ACC112 (cell line): ENCODE measurements around the gene RBPJL.
"Not testable (repeated sequence)": the region's sequence is repeated elsewhere in the genome, so short reads cannot be mapped to it uniquely, and the experiment has no call there.

ENCODE experiments used
- H2AFZ ChIP-seq: fragments of 200-600 bp; sonication (generic); one replicate; pipeline ENCODE4 v1.6.0; 2017; ENCODE audit warnings: antibody characterized with exemption, low read length; ENCODE audit not compliant: unreplicated experiment
- H3K27ac ChIP-seq: fragments of 200-600 bp; sonication (generic); 2 replicates; pipeline ENCODE4 v1.5.1; 2014; ENCODE audit warnings: low read depth, mild to moderate bottlenecking, antibody characterized with exemption, low read length, moderate library complexity
- H3K27me3 ChIP-seq: fragments of 200-600 bp; sonication (generic); 2 replicates; pipeline ENCODE4 v1.6.1; 2014; ENCODE audit warnings: mild to moderate bottlenecking, antibody characterized with exemption, low read length, moderate library complexity, mixed read lengths; ENCODE audit not compliant: insufficient read depth
- H3K36me3 ChIP-seq: fragments of 200-600 bp; sonication (generic); 2 replicates; pipeline ENCODE4 v1.6.1; 2016; ENCODE audit warnings: mild to moderate bottlenecking, antibody characterized with exemption, low read length, moderate library complexity, mixed read lengths; ENCODE audit not compliant: insufficient read depth
- H3K4me1 ChIP-seq: fragments of 200-600 bp; sonication (generic); one replicate; pipeline ENCODE4 v1.6.1; 2016; ENCODE audit warnings: low read length, mixed read lengths; ENCODE audit not compliant: insufficient read depth, unreplicated experiment, control insufficient read depth
- H3K4me3 ChIP-seq: fragments of 200-600 bp; sonication (generic); 2 replicates; pipeline ENCODE4 v1.5.1; 2014; ENCODE audit warnings: mild to moderate bottlenecking, low read depth, low read length
- H3K79me2 ChIP-seq: fragments of 200-600 bp; sonication (generic); one replicate; pipeline ENCODE4 v1.6.0; 2016; ENCODE audit warnings: low read length; ENCODE audit not compliant: control insufficient read depth, unreplicated experiment, insufficient read depth

Gene RBPJL

DNA sequence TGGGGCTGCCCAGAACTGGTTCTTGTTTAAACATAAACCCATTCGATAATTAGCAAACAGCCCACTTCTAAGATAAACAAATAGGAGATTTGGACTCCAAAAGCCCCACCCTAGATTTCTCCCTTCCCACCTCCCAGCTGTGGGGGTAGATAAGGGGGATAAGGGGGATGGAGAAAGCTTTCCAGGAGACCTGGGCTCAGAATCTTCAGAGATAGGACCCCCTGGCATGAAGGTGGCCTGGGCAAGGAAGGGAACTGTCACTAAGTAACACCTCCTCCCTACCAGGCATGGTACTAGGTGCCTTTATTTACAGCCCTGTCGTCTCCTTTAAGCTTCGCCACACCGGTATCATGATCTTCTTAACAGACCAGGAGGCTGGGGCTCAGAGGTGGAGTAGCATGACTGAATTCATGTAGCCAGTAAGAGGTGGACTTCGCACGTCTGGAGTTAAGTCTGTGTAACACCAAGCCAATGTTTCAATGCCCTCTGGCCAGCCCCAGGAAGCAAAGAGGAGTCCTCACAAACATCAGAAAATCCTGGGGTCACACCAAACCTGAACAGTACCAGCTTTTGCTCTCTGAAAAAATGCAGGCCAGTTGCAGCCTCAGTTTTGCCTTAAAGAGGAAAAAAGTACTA lies 37.0 kb downstream of the RBPJL start:
- Histone ChIP-seq H3K4me3 (peak overlapping the region; percentile 58), H3K27ac (peak overlapping the region; percentile 85), H3K36me3 (peaks cover 12% of the 10 kb centered on the region; the same call in 1 of the 2 replicates), H3K27me3 (no peaks in the 10 kb centered on the region), H3K79me2 (peaks cover 92% of the 10 kb centered on the region), H3K4me1 (peaks cover 77% of the 10 kb centered on the region), H2AFZ (no peak overlapping the region)

DNA sequence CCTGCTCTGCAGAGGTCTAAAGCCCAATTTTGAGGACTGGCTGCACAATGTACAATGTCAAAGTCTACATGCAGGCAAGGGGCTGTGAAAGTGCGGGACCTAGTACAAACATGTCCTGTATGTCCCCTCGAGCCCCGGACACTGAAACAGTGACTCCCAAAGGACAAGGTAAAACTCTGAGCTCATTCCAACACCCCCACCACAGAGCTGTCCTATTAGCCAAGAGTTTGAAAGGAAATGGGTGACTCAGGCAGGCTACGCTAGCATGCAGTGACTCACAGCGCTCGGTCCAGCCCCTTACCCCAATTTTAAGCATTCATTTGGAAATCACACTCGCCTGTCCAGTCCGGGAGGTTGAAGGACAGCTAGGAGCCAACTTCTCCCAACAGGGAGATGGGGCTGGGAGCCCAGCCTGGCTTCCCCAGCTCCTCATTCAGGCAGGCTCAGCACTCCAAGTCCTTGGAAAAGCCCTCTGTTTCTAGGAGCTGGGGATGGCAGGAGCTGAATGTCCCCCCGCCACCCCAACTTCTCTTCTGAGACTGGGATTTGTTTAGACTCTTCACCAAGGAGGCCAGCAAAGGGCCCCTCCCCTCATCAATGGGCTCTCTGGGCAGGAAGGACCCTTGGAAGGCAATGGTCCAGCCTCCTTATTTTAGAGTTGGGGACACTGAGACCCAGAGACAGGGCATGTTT lies 37.7 kb downstream of the RBPJL start:
- Histone ChIP-seq H3K27ac (peak overlapping the region; percentile 85), H3K27me3 (no peaks in the 10 kb centered on the region), H3K4me3 (peak overlapping the region; percentile 84), H3K4me1 (peaks cover 72% of the 10 kb centered on the region), H2AFZ (no peak overlapping the region), H3K79me2 (peaks cover 86% of the 10 kb centered on the region), H3K36me3 (peaks cover 12% of the 10 kb centered on the region; the same call in 1 of the 2 replicates)

DNA sequence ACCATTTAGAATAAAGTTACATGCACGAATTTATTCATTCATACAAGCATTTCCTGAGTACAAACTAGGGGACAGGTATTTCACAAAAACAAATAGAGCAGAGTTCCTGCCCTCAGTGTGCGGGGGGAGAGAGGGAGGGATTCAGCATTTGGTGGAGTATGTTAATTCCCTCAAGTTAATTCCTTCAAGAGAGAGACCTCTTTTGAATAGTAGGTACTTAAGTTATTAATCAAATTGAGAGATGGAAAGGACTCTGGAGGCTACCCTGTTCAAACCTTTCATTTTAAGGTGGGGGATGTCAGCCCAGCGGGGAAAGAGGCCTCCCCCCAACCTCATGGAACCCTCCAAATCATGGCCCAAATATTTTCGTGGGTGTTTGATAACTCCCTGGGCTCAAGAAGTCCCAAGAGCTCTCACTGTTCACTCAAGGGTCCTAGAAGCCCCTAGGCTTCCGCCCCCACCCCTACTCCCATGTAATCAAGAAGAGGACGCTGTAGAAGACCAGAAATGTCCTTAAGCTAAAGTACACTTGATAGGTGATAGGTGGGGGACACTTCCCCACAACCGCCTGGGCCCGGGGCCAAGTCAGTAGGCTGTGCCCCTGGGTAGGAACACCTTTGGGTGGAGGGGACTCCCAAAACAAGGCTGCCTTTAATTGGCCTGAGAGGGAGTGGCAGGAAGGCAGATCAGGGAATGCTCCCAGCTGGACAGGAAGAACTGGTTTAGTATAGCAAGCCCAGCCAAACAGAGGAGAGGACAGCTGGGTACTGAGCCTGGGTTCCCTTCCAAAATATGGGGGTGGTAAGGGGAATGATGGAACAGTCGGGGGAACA lies 38.7 kb downstream of the RBPJL start:
- H3K4me1 ChIP-seq, result peaks cover 66% of the 10 kb centered on the region
- H3K79me2 ChIP-seq, result peaks cover 76% of the 10 kb centered on the region
- H3K36me3 ChIP-seq, result peaks cover 7% of the 10 kb centered on the region; the same call in 1 of the 2 replicates
- H2AFZ ChIP-seq, result no peak overlapping the region
- H3K27me3 ChIP-seq, result no peaks in the 10 kb centered on the region
- peak overlapping the region; percentile 84 for H3K4me3 ChIP-seq
- peak overlapping the region; percentile 85 for H3K27ac ChIP-seq

DNA sequence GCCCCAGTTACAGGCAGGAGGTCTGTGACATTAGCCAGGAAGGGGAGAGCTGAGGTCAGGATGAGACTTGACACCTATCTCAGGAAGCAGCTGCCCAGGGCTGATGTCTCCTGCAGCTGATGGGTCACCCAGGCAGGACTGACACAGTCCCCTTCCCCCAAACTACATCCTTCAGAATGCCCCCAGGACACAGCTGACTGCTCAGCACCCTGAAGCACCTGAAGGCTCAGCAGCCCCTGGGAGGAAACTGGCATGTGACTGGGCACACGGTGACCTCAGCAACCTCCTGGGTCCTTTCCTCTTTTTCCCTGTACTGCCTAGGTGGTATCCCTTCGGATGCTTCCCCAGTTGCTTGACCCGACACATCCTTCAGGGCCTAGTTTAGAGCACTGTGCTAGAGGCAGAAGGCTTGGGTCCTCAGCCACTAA lies 39.7 kb downstream of the RBPJL start:
- Histone ChIP-seq H3K4me1 (peaks cover 56% of the 10 kb centered on the region), H3K4me3 (peak overlapping the region; percentile 84), H3K36me3 (no peaks in the 10 kb centered on the region), H3K27ac (peak overlapping the region; percentile 85; the same call in 1 of the 2 replicates), H2AFZ (no peak overlapping the region), H3K79me2 (peaks cover 67% of the 10 kb centered on the region), H3K27me3 (no peaks in the 10 kb centered on the region)

DNA sequence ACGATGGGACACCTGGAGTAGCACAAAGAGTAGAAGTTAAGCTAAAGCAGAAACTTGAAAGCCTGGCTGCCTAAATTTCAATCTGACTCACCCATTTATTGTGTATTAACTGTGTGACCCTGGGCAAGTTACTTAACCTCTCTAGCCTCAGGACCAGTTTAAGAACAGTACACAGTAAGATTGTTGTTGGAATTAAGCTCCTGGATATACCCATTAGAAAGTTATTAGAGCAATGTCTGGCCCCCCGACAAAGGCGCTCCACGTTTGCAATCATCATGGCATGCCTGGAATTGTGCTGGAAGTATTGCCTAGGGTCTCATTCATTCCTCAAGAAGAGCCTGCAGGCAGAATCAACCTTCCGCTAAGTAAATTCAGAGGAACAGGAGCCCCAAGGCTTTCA lies 40.2 kb downstream of the RBPJL start:
- no peaks in the 10 kb centered on the region for H3K36me3 ChIP-seq
- H2AFZ ChIP-seq, result no peak overlapping the region
- peaks cover 61% of the 10 kb centered on the region for H3K79me2 ChIP-seq
- H3K4me1 ChIP-seq, result peaks cover 51% of the 10 kb centered on the region
- no peaks in the 10 kb centered on the region for H3K27me3 ChIP-seq
- H3K4me3 ChIP-seq, result peak overlapping the region; percentile 84
- H3K27ac ChIP-seq, result peak overlapping the region; percentile 85

DNA sequence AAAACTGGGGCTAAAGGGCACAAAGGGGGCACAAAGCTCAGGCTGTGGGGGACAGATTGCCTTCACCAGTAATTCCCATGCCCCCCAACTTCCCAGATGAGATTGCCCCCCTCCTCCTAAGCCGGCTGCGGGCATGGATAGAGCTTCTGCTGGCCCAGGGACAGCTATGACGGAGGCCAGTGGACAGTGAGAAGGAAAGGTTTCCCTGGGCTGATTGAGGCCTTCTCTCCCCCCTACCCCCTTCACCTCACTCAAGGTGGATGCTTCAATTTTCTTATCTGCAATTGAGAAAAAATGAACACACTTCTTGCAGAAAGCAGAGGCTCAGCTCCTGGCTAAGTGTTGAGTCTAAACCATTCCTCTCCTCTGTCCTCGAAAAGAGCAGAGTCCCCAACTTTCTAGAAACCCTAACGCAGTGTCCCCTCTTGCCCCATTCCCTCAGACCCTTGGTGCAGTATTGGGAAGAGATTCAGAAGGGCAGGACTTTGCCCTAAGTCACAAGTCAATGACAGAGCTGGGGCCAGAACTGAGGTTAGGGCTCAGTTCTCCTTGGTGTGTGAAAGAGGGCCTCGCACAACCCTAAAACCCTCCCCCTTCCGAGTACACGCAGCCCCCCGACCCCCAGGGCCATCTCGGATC lies 40.8 kb downstream of the RBPJL start:
- Histone ChIP-seq H3K27ac (peak overlapping the region; percentile 85), H3K27me3 (no peaks in the 10 kb centered on the region), H3K79me2 (peaks cover 55% of the 10 kb centered on the region), H3K4me3 (peak overlapping the region; percentile 84), H3K36me3 (no peaks in the 10 kb centered on the region), H3K4me1 (peaks cover 45% of the 10 kb centered on the region), H2AFZ (no peak overlapping the region)

DNA sequence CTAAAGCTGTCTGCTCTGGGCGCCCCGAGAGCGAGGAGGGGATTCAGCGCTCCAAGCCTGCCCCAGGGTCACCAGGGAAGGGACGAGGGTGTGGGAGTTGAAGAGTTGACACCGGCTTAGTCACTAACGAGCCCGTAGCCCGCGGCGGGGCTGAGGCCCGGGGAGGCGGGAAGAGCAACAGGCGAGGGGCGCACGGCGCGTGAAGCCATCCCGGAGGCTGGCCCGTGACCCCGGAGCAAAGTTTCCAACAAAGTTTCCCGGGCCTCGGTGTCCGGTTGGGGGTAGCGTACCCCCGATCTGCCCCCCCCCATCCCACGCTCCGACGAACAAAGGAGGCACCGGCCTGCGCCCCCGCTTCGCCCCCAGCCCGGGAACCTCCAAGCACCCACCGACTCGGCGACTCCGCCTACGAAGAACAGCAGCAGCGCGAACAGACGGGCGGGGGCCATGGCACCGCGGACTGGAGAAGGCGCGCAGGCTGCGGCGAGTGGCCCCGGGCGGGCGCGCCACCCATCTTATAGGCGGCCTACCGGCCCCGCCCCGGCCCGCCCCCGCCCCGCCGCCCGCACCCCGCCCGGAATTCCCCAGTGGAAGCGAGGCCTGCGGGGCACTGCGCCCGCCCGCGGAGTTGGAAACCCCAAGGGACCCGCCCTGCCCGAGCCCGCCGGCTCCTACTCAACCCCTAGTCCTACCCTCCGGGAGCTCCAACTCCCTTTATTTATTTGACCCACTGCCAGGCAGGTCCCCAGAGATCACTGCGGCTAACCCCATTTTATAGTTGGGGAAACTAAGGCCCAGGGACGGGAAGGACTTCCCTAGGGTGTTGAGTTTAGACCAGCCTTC lies 41.5 kb downstream of the RBPJL start, which contains the start of gene SDC4:
Gene SDC4, minus strand, starts transcription at position 489 of the 843 bp plus-strand sequence. Its CDS starts 40 bp downstream, at position 449.
- no peaks in the 10 kb centered on the region for H3K36me3 ChIP-seq
- no peak within 1 kb of the TSS for H2AFZ ChIP-seq
- peaks cover 38% of the 10 kb centered on the region for H3K4me1 ChIP-seq
- peak within 1 kb of the TSS; percentile 85 for H3K27ac ChIP-seq
- H3K27me3 ChIP-seq, result no peaks in the 10 kb centered on the region
- H3K79me2 ChIP-seq, result peaks cover 48% of the 10 kb centered on the region
- H3K4me3 ChIP-seq, result peak within 1 kb of the TSS; percentile 84

DNA sequence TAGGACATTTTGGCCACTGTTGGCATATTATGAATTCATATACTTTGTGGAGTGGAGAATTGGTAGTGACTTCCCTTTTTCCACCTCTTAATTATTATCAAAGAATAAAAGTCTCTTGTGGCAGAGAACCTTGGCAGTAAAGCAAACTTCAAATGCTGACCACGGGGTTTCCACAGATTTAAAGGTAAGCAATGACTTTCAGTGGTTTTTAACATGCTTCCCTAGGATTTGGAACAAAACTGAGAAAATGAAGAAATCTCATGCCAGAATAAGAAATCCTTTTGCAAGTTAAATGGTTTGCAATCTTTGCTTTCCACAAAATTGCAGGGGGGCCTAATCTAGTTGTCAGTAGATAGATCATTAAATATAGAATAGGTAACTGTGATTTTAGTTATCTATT lies 43.6 kb downstream of the RBPJL start:
- Histone ChIP-seq H3K4me1 (peaks cover 29% of the 10 kb centered on the region), H3K27ac (no peak overlapping the region), H3K36me3 (no peaks in the 10 kb centered on the region), H3K79me2 (peaks cover 30% of the 10 kb centered on the region), H2AFZ (no peak overlapping the region), H3K27me3 (no peaks in the 10 kb centered on the region), H3K4me3 (no peak overlapping the region)

DNA sequence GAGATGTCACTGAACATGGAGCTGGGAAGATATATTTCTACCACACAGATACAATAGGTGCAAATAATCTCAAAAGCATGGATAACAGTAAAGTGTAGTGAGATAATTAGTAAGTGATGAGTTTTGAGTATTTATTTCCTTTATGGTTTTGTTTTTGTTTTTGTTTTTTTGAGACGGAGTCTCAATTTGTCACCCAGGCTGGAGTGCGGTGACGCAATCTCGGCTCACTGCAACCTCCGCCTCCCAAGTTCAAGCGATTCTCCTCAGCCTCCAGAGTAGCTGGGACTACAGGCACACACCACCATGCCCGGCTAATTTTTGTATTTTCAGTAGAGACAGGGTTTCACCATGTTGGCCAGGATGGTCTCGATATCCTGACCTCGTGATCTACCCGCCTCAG lies 44.2 kb downstream of the RBPJL start:
- Histone ChIP-seq H3K4me1 (peaks cover 29% of the 10 kb centered on the region), H3K79me2 (peaks cover 24% of the 10 kb centered on the region)
- H3K27me3 ChIP-seq, H2AFZ ChIP-seq, H3K27ac ChIP-seq, H3K4me3 ChIP-seq, H3K36me3 ChIP-seq: not testable (repeated sequence)
